NB4 (cell line): ENCODE measurements around the gene PHACTR2.

ENCODE experiments used
- CTCF ChIP-seq: IDR thresholded peaks from one replicate; pipeline ENCODE4 v1.5.1; 2012; ENCODE audit warnings: low read depth, low read length
- MAX ChIP-seq: IDR thresholded peaks from 2 replicates; pipeline ENCODE4 v1.6.1; 2011; ENCODE audit warnings: low read depth, low read length
- MYC ChIP-seq: IDR thresholded peaks from 2 replicates; pipeline ENCODE4 v1.6.1; 2011; ENCODE audit warnings: low read depth, low read length
- POLR2A ChIP-seq: IDR thresholded peaks from 2 replicates; pipeline ENCODE4 v1.6.1; 2011; ENCODE audit warnings: mild to moderate bottlenecking; ENCODE audit not compliant: insufficient read length; ENCODE audit errors: extremely low read depth

- TF ChIP-seq MYC (no peak), POLR2A (no peak), CTCF (no peak), MAX (no peak)
Measured at GRCh38 chr6:143766185-143766553, 88.4 kb downstream of the PHACTR2 start.
